IPS-18c (cell line): ENCODE results near the gene LAMC1.

Experiments
- H3K4me3 ChIP-seq: 2 replicates; pipeline ENCODE4 v1.7.0; 2013; ENCODE audit warnings: low read depth, mild to moderate bottlenecking, low read length, moderate library complexity; ENCODE audit not compliant: insufficient read depth
- H3K9me3 ChIP-seq: one replicate; pipeline ENCODE4 v1.6.1; 2013; ENCODE audit warnings: mild to moderate bottlenecking, low read length, moderate library complexity; ENCODE audit not compliant: control insufficient read depth, insufficient read depth

Gene LAMC1

DNA sequence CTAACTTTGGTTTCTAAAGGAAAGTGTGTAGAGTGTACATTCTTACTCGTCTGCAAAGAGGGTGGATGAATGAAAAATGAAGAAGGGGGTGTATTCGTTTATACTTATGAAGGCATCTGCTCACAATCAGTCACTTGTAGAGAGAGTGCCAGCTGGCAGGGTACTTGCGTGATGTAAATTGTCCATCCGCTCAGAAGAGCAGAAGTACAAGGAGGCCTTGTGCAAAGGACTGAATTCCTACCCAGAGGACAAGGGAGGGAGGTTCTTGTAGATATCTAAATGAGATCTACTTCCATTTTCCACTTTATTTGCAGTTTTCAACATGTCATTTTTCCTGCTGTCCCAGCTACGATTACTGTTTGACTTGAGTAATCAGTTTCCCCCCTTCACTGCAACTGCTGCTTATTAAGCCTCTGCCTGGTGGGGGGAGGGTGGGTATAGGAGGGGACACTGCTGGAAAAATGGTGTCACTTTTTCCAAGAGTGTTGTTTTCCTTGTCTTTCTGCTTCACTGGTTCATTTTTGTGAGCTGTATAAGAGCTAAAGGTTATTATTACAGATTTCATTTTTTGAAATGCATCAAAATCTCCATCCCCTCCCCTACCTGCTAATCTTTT, 67.3 kb downstream of the LAMC1 start:
- H3K4me3 ChIP-seq = no peak overlapping the region
- H3K9me3 ChIP-seq = no peaks in the 10 kb centered on the region

DNA sequence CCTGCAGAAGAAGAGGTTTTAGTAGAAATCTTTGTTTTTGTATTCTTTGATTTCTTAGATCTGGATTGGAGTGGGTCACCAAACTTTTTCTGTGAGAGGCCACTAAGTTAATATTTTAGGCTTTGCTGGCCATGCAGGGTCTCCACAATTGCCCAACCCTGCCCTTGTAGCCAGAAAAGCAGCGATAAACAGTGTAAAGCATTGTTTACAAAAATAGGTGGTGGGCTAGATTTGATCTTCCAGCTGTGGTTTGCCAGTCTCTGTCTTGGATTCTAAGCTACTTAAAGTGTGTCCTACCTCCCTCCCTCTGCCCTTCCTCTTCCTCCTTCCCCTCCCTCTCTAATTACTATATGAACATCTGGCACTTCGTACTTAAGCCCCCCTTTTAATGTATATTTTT, 68.0 kb downstream of the LAMC1 start:
- no peaks in the 10 kb centered on the region for H3K9me3 ChIP-seq
- no peak overlapping the region for H3K4me3 ChIP-seq

DNA sequence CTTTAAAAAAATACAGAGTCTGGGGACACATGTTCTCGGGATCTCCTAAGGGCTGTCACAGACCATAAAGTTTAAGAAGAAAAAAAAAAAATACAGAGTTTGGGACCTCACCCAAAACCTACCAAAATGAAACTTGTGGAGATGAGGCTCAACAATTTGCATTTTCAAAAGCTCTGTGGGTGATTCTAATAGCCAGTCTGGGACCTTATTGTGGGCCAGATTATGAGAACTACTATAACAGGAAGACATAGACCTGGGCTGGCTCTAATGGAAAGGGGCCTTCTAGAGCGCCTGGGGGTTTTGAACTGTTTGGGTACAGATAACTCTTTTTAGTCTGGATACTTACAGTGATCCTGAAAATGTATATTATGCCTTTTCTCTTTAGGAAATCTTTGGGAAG, 69.1 kb downstream of the LAMC1 start:
- Histone ChIP-seq H3K9me3 (no peaks in the 10 kb centered on the region), H3K4me3 (no peak overlapping the region)

DNA sequence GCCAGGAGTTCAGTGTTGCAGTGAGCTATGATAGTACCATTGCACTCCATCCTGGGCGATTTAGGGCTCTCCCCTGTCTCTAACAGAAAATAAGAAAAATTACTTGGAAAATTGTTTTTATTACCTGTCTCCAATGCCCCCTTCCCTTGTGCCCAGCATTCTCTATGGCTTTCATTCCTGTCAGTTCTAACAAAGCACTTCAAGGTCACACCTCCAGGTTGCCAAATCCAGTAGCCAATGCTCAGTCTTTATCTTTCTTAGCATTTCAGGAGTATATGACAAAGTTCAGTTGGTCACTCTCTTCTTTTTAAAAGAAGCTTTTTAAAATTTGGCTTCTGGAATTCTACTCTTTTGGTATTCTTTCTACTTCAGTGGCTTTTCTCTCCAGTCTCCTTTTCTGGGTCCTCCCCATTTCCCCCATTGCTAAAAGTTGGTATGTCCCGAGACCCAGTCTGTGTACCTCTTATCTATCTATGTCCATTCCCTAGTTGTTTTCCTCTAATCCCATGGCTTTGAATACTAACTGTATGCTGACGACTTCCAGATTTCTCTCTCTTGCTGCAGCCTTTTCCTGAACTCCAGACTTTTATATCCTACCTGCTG, 69.9 kb downstream of the LAMC1 start:
- Histone ChIP-seq H3K4me3 (no peak overlapping the region), H3K9me3 (no peaks in the 10 kb centered on the region)

DNA sequence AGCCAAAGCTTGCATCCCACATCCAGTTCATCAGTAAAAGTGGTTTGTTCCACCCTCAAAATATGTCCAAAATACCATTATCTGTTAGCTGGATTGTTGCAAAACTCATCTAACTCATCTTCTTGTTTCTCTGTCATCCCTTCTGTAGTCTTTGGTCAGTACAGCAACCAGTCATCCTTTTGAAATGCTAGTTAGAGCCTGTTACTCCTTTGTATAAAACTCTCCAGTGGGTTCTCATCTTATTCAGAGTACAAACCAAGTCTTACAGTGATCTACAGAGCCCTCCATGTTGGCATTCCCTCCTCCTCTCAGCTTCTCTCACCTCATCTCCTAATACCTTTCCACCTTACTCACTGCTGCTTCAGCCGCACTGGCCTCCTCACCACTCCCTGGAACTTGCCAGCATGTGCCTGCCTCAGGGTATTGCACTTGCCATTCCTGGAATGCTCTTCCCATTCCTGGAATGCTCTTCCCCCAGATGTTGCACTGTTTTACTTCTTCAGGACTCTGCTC, 70.6 kb downstream of the LAMC1 start:
- no peaks in the 10 kb centered on the region for H3K9me3 ChIP-seq
- H3K4me3 ChIP-seq = no peak overlapping the region

DNA sequence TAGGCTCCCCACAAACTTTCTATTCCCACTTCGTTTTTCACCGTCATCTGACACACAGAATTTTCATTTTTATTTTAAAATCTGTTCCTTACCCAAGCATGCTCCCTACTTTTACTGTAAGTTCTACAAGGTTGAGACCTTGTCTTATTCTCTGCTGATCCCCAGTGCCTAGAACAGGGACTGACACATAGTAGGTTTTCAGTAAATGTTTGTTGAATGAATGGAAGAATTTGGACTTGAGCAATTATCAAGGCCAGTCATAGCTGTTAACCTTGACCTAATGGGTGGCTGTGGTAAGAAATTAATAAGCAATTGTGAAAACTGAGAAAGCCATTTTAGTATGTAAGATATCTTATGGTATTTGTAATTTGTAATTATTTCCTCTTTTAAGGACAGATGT, 71.1 kb downstream of the LAMC1 start:
- Histone ChIP-seq H3K4me3 (no peak overlapping the region), H3K9me3 (no peaks in the 10 kb centered on the region)

DNA sequence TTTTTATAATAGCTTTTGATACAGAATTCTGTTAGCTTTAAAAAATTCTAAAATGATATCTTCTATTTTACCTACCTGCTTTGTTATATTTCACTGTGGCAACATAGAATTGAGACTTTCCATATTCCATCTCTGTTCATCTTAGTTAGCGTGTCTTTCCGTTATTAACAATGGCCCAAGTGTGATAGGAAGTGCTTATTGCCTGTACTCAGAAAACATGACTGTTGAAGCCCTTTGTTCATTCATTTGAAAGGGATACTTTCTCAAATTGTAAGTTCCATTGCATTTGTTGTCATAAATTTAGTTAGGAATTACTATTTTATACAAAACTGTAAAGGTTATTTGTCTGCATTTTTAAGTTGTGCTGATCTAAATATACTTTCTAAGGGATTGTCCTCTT, 73.1 kb downstream of the LAMC1 start:
- H3K4me3 ChIP-seq = no peak overlapping the region
- no peaks in the 10 kb centered on the region for H3K9me3 ChIP-seq

DNA sequence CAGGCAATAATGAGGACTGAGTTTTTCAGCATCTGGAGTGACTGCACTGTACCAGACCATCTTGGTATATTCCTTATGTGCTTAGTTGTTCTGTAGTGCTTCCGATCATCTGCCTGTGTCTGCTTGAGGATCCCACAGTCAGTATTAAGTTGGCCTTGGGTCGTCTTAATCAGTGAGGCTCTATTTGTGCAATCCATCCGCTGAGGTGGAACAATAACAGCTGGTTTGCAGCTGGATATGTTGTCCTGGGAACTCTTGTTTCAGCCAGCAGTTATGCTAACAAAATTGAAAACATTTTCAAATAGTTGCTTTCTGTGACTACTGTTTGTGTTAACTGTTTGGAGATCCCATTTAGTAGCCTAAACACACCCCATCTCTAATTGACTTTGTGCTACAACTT, 73.7 kb downstream of the LAMC1 start:
- H3K9me3 ChIP-seq = no peaks in the 10 kb centered on the region
- H3K4me3 ChIP-seq = no peak overlapping the region

DNA sequence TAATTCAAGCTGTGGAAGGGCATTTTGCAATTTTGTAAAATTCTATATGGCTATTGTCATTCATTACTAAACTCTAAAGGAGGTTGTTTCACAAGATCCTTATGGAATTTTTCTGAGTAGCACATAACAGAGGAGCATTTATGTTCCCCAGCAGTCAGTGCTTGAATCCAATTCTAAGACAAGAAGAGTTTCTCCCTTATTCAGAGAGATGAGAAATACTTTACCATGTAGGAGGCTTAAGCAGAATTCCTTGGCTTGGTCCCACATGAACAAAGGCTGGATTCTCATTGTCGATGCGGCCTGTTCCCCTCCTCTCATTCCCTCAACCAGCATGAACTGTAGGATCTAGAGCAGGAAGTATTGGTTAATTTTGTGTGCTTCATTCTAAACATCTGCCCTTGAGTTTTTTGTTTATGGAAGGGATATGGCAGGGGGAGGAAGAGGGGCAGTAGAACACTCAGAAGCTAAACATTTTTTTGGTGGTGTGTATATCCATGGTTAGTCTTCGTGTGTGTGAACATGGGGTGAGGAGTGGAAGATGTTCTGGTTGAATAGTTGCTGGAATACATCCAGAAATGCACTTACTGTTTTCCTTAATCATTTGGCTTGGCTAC, 74.3 kb downstream of the LAMC1 start:
- no peak overlapping the region for H3K4me3 ChIP-seq
- no peaks in the 10 kb centered on the region for H3K9me3 ChIP-seq

DNA sequence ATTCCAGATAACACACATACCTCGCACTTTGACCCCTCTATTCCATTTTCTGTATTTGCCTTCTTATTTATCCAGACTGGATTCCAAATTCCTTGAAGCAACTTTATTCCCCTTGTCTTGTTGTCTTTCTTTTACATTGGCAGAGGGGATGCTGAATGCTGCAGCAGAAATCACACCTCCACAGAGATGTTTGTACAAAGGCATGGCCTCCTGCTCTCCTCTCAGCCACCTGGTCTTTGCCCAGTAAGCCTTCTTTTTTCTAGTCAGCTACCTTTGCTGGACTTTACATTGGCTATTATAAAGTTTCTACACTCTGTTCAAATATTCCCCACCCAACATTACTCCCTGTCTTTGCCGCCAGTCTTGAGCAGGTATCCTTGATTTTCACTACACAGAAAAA, 75.1 kb downstream of the LAMC1 start:
- H3K9me3 ChIP-seq = no peaks in the 10 kb centered on the region
- H3K4me3 ChIP-seq = no peak overlapping the region

DNA sequence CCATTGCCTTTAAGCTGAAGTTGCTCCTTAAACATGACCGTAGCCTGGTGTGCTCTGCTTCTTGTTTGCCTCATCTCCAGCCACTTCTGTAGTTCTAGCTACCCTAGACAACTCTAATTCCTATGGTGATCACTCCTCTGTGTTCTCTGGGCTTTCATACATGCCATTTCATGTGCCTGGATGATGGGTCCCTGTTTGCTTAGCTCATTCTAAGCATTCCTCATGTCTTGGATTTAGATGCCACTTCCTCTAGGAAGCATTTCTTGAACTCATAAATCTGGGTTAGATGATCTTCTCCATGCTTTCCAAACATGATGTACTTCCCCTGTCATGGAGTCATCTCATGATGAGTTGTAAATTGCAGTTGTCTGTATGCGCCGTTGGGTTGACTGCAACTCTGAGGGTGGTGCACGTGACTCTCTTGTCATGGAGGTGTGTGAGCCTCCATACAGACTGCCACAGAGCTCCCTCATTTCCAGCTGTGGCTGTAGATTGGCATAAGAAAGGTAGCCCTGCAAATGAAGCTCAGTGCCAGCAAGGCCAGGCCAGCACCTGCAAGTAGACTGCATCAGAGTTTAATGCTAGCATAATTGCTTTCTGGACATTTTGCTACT, 77.2 kb downstream of the LAMC1 start:
- H3K9me3 ChIP-seq = no peaks in the 10 kb centered on the region
- H3K4me3 ChIP-seq = no peak overlapping the region

DNA sequence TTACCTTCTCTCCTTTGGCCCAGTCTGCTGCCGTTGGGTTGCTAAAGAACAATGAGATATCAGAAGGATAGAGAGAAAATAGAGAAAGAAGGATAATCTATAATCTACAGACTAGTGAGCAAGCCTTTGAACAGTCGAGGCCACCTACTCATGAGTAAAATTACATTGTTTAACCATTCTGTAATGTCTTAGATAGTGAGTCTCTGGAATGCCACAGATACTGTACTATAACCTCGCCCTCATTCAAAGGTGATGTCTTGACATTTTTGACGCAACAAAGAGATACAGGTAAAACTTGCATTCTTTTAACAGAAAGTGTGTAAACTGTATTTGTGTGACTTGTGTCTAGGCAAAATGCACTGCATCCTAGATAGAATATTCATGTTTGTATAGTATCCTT, 77.9 kb downstream of the LAMC1 start:
- H3K9me3 ChIP-seq = no peaks in the 10 kb centered on the region

DNA sequence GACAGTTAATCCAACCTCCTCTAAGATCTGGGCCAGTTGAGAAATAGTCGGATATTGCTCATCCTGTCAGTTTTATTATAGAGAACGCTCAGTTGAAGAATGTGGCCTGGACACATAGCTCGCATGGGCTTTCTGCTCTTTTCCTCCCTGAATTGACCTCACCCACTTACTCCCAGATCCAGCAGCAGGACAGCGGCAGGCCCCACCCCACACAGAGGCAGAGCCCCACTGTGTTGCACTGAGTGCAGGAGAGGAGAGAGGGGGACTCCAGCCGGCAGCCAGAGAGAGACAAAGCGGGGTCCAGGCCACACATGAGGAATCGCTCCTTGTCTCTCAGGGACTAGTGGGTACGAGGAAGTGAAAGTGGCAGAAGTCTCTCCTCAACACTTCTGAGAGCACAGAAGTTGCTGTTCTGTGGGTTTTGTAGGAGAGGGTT, 78.6 kb downstream of the LAMC1 start:
- H3K4me3 ChIP-seq = no peak overlapping the region
- H3K9me3 ChIP-seq = no peaks in the 10 kb centered on the region

More for the DNA sequence above, 77.9 kb downstream of the LAMC1 start:
- H3K4me3 ChIP-seq = no peak overlapping the region

DNA sequence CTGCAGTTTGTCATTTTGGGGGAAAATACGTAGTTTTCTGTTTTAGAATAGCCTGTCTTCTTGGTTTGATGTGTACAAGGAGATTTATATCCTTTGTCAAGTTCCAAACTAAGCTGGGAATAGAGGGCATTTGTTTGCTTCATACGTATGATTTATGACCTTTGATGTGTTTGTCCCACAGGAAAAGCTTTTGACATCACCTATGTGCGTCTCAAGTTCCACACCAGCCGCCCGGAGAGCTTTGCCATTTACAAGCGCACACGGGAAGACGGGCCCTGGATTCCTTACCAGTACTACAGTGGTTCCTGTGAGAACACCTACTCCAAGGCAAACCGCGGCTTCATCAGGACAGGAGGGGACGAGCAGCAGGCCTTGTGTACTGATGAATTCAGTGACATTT, 79.9 kb downstream of the LAMC1 start:
- H3K9me3 ChIP-seq = no peaks in the 10 kb centered on the region
- H3K4me3 ChIP-seq = no peak overlapping the region

DNA sequence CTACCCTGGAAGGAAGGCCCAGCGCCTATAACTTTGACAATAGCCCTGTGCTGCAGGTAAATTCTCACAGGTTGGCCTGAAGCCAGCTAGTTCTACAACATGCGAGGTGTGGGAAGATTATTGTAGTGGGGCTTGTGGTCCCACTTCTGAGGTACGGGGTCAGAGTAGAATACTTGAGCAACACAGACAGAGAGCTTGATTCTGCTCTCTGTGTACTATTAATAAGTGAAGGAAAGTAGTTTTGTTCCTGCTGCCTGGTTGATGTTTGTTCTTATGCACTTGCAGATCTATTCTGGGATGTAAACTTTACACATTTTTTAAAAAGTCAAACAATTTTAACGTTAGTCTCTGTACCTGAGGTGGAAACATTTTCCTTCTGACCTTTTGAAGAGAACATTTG, 80.4 kb downstream of the LAMC1 start:
- Histone ChIP-seq H3K9me3 (no peaks in the 10 kb centered on the region), H3K4me3 (no peak overlapping the region)

DNA sequence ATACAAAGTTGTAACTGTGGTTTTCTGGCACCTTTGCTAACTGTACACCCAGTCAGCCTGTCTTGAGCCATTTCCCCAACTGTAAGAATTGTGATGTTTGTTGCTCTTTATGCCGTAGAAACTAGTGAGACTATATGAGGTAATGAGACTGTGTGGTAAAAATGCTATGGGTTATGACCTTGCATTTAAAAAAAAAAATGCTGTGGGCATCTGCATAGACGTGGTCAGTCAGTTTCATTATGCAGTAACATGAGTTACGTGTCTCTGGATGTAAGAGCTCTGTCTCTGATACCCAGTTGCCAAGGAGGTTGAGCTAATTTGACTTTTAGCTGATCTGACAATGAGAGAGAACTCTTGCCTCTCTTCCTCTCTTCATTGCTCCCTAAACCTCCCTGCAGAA, 82.2 kb downstream of the LAMC1 start:
- Histone ChIP-seq H3K9me3 (no peaks in the 10 kb centered on the region), H3K4me3 (no peak overlapping the region)

DNA sequence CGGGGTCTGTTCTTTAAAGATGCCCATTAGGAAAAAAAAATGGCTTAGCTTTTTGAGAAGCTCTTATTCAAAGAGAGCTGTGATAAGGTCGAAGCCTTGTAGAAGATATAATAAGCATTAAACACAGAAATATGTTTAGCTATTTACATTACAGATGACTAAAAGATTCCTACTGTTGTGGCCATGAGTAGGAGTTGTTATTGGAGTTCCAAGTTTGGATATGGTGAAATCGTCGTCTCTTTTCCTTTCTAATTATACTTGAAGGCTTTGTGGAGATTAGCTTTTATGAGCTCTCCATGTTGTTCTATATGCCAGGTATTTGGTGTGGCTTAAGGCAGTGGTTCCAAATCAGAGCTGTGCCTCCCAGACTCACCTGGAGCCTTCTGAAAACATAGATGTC, 82.9 kb downstream of the LAMC1 start:
- H3K4me3 ChIP-seq = no peak overlapping the region
- H3K9me3 ChIP-seq = no peaks in the 10 kb centered on the region

DNA sequence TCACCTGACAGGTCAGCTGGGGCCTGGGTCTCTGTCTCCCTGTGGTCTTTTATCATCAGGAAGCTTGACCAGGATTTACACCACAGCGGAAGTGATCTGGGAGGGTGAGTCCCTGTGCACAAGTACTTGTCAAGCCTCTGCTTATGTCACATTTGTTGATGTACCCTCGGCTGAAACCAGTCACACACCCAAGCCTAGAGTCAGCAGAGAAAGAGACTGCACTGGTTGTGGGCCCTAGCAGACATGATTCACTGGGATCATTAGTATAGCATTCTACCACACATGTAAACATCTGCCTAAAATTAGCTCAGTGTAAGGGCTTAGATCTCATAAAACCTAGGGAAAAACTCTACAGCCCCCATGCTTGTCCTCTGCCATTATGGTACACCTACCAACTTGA, 83.5 kb downstream of the LAMC1 start:
- Histone ChIP-seq H3K4me3 (no peak overlapping the region), H3K9me3 (no peaks in the 10 kb centered on the region)
